ENCODE measurements around the gene CXCL8. TPM values are rescaled to one million over a fixed set of nuclear protein-coding genes. Genes with fewer than 3 reads are reported as not detected.
"Not testable (repeated sequence)": the region's sequence is repeated elsewhere in the genome, so short reads cannot be mapped to it uniquely, and the experiment has no call there.

Gene CXCL8
- 100 to 1,000 TPM in 1 of 4 donors, 10 to 100 TPM in 1, 1 to 10 TPM in 2; 6.0 to 150 (median 10.6) TPM for total RNA-seq

DNA sequence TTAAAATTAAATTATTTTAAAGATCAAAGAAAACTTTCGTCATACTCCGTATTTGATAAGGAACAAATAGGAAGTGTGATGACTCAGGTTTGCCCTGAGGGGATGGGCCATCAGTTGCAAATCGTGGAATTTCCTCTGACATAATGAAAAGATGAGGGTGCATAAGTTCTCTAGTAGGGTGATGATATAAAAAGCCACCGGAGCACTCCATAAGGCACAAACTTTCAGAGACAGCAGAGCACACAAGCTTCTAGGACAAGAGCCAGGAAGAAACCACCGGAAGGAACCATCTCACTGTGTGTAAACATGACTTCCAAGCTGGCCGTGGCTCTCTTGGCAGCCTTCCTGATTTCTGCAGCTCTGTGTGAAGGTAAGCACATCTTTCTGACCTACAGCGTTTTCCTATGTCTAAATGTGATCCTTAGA is at the start of gene CXCL8:
CXCL8 (plus strand) TSS at position 217 of the 426 bp plus-strand sequence; CDS start at position 307, 90 bp downstream.
- ATAC-seq (ENCODE audit: low FRiP score), result peak; percentile 41
- no peak for DNase-seq (ENCODE audit: low spot score)
- no peak for TF ChIP-seq CTCF (IDR thresholded peaks at IDR 0.05)

DNA sequence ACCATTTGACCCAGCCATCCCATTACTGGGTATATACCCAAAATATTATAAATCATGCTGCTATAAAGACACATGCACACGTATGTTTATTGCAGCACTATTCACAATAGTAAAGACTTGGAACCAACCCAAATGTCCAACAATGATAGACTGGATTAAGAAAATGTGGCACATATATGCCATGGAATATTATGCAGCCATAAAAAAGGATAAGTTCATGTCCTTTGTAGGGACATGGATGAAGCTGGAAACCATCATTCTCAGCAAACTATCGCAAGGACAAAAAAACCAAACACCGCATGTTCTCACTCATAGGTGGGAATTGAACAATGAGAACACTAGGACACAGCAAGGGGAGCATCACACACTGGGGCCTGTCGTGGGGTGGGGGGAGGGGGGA is 49.2 kb upstream of the CXCL8 start:
- not testable (repeated sequence) for ATAC-seq (ENCODE audit: low FRiP score)

GRCh38 chr4:73691759-73692158 is 48.6 kb upstream of the CXCL8 start:
- no peak for TF ChIP-seq CTCF (IDR thresholded peaks at IDR 0.05)
- no peak for DNase-seq (ENCODE audit: low spot score)
- no peak for ATAC-seq (ENCODE audit: low FRiP score)

More for the DNA sequence above, 49.2 kb upstream of the CXCL8 start:
- not testable (repeated sequence) for DNase-seq (ENCODE audit: low spot score)

DNA sequence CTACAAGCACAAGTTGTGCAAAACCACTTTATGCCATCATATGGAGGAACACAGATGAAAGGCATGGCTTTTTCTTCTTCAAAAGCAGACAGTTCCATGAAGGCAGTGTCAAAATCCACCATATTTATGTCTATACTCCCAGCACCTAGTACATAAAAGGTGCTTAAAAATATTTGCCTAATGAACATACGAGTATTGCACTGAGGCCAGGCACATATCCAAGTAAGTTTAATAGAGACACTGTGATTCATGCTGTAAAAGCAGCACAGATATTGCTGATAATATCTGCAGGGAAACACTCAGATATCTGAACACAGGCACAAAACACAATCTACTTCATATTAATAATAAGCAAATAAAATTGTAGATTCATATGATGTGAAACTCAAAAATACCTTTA is 48.1 kb upstream of the CXCL8 start:
- no peak for TF ChIP-seq CTCF (IDR thresholded peaks at IDR 0.05)
- ATAC-seq (ENCODE audit: low FRiP score) (no peak), DNase-seq (ENCODE audit: low spot score) (no peak)

DNA sequence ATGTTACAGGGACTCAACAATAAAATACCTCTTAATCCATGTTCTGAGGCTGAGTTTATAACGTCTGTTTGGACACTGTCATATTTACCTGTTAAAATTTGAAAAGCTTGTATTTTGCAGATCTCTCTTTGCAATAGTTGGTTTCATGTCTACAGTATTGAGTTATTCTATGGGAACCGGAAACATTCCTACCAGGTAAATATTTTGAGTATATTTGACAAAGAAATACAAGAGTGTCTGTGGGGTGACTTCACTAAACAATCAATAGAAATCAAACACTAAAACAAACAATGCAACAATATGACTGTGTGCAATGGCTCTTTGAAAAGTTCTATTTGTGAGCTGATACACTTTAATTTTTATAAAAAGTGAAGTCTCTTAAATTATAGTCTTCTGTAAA is 47.7 kb upstream of the CXCL8 start:
- no peak for TF ChIP-seq CTCF (IDR thresholded peaks at IDR 0.05)
- DNase-seq (ENCODE audit: low spot score) (no peak), ATAC-seq (ENCODE audit: low FRiP score) (no peak)

DNA sequence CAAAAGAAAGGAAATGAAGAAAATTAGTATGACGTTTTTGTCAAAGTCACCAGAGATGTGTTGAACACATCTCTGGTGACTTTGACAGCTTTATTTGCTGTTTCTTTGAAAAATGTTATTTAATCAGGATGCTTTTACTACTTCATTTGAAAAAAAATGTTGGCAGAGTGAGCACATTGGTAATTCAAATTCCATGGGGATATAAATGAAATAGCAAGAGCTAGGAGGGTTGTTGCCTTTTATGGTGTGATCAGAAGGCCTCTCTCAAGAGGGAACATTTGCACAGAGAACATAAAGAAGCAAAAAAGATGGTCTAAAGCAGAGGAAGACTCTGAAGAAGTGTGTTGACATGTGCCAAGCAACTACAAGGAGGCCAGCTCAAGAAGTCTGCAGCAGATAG is 46.6 kb upstream of the CXCL8 start:
- DNase-seq (ENCODE audit: low spot score) (no peak), ATAC-seq (ENCODE audit: low FRiP score) (no peak)
- TF ChIP-seq CTCF (IDR thresholded peaks at IDR 0.05), result no peak

DNA sequence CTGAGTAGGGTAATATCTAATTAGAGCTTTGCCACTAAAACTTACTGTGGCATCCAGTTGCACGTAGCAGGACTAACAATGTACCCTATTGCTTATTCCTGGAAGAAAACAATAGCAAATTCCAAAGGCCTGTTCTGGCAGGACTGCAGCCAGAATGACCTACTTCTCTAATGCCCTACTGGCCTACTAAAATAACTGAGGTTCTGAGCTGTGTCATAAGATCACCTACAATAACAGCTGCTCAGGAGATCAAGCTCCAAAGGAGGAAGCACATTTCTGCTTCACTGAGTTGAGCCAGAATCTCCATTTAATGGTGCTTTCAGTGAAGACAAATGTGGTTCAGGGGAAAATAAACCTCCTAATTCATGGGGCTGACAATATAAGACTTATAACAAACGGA is 42.2 kb upstream of the CXCL8 start:
- DNase-seq (ENCODE audit: low spot score) (no peak), ATAC-seq (ENCODE audit: low FRiP score) (no peak)
- TF ChIP-seq CTCF (IDR thresholded peaks at IDR 0.05), result no peak

DNA sequence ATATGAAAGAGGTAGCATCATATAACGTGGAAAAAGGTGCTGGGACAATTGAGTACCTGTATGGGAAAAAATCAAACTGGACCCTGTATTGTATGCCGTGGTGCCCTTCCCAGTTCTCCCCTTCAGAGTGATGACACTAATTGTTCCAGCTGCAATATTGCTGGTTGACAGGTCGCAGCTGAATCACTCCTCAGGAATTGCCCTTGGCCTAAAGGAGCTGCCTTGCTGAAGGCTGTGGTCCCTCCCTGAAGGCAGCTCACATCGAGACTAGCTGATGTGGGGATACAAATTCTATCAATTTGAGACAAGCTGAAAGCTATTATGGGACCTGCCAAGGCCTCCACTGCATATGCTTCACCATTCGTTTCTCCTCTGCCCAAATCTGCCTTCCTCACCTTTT is 39.3 kb upstream of the CXCL8 start:
- DNase-seq (ENCODE audit: low spot score) (no peak), ATAC-seq (ENCODE audit: low FRiP score) (no peak)
- no peak for TF ChIP-seq CTCF (IDR thresholded peaks at IDR 0.05)

Data from omental fat pad (tissue), 4 donors.